Endodermal cell (in vitro differentiated cells): Measurements from ENCODE around the gene HTR6. TPM values are rescaled to one million over a fixed set of nuclear protein-coding genes. Genes with fewer than 3 reads are reported as not detected.

ENCODE experiments used
- DNase-seq: peaks from one replicate; pipeline ENCODE4 v3.0.0-alpha.2; 2017
- H3K27ac ChIP-seq: 2 replicates; pipeline ENCODE4 v1.5.1; 2013; ENCODE audit warnings: mild to moderate bottlenecking, low read depth, low read length, moderate library complexity
- H3K27me3 ChIP-seq: 2 replicates; pipeline ENCODE4 v1.6.1; 2013; ENCODE audit warnings: mild to moderate bottlenecking, low read length, moderate library complexity; ENCODE audit not compliant: insufficient read depth, control insufficient read depth, poor library complexity, severe bottlenecking
- H3K36me3 ChIP-seq: 2 replicates; pipeline ENCODE4 v1.7.0; 2013; ENCODE audit warnings: mild to moderate bottlenecking, low read length, moderate library complexity; ENCODE audit not compliant: control insufficient read depth, insufficient read depth
- H3K4me1 ChIP-seq: one replicate; pipeline ENCODE4 v1.7.0; 2013; ENCODE audit warnings: low read length; ENCODE audit not compliant: control insufficient read depth, insufficient read depth
- H3K4me3 ChIP-seq: 2 replicates; pipeline ENCODE4 v1.5.1; 2013; ENCODE audit warnings: mild to moderate bottlenecking, low read length, moderate library complexity
- H3K9ac ChIP-seq: 2 replicates; pipeline ENCODE4 v1.6.1; 2013; ENCODE audit warnings: mild to moderate bottlenecking, low read length, moderate library complexity; ENCODE audit not compliant: poor library complexity, severe bottlenecking; ENCODE audit errors: extremely low read depth
- H3K9me3 ChIP-seq: 2 replicates; pipeline ENCODE4 v1.6.1; 2013; ENCODE audit warnings: mild to moderate bottlenecking, low read length, moderate library complexity; ENCODE audit not compliant: control insufficient read depth
- H3K27ac Mint-ChIP-seq: 2 replicates; pipeline ENCODE4 v1.8.0; 2020; ENCODE audit warnings: mixed read lengths
- H3K27me3 Mint-ChIP-seq: 2 replicates; pipeline ENCODE4 v1.8.0; 2021; ENCODE audit warnings: mild to moderate bottlenecking, mixed read lengths; ENCODE audit not compliant: insufficient read depth
- H3K36me3 Mint-ChIP-seq: 2 replicates; pipeline ENCODE4 v1.8.0; 2020; ENCODE audit warnings: low read depth, mixed read lengths
- H3K4me1 Mint-ChIP-seq: 2 replicates; pipeline ENCODE4 v1.8.0; 2020; ENCODE audit warnings: mixed read lengths
- H3K4me3 Mint-ChIP-seq: 2 replicates; pipeline ENCODE4 v1.8.0; 2020; ENCODE audit warnings: mild to moderate bottlenecking, moderate library complexity, mixed read lengths
- H3K9me3 Mint-ChIP-seq: 2 replicates; pipeline ENCODE4 v1.8.0; 2020; ENCODE audit warnings: mild to moderate bottlenecking, mixed read lengths
- WGBS, 2 experiments: methylation state at CpG; one replicate each; pipeline versions ENCODE4 v1.1.5 to v1.1.7; 2013; ENCODE audit warnings: missing lambda C conversion rate in 2 of 2, mixed read lengths in 1 of 2; ENCODE audit not compliant: insufficient coverage in 1 of 2, insufficient read length in 1 of 2; 5-methylcytosine and 5-hydroxymethylcytosine counted together
- total RNA-seq, 2 donors: library from RNA; stranded (reverse); fragmentation: NEBNext Ultra II Directional in 1 of 2; extraction: Animal tissue kit (Norgen Biotek cat#: 25700) in 1 of 2; gene quantifications; 2 replicates in 1 of 2; 3 replicates in 1 of 2; pipeline ENCODE4 v1.2.1, GENCODE V29; 2021
- TF ChIP-seq, protein P1 (sequence below): fragments of 200-600 bp; sonication (generic); conservative IDR thresholded peaks from 2 replicates; pipeline ENCODE4 v1.5.0; 2021; ENCODE audit warnings: antibody characterized with exemption, mild to moderate bottlenecking

The HTR6 gene
- total RNA-seq, 2 donors from 2014 or later = 0.31 TPM; not detected in 1

DNA sequence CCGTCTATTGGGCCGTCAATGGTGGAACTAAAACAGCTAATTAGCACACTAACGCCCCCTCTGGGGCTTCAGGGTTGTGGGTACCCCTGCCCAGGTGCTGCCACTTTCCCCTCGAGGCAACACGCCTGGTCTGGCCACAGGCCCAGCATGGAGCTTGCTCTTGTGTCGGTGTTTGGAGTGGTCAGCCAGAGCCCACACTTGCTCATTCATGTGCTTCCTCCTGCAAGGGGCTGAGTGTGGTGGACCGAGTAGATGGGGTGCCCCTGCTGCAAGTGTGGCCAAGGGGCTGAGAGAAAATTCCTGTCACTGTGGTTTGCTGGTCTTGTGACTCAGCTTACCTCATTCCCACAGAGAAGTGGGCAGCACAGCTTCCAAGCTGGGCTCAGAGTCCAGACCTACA, 25.7 kb downstream of the HTR6 start:
- H3K36me3 ChIP-seq = no peaks in the 10 kb centered on the region
- H3K4me1 ChIP-seq = no peaks in the 10 kb centered on the region
- H3K9me3 Mint-ChIP-seq = no peaks in the 10 kb centered on the region
- peaks cover 9% of the 10 kb centered on the region for H3K9me3 ChIP-seq
- no peak overlapping the region for H3K4me3 Mint-ChIP-seq
- H3K4me3 ChIP-seq = no peak overlapping the region
- no peaks in the 10 kb centered on the region for H3K27me3 ChIP-seq
- H3K27ac Mint-ChIP-seq = no peak overlapping the region
- whole genome bisulfite sequencing, 2 experiments = 86 to 88% methylated on average over 6 to 7 of the region's 7 CpGs
- no peaks in the 10 kb centered on the region for H3K36me3 Mint-ChIP-seq
- H3K4me1 Mint-ChIP-seq = no peaks in the 10 kb centered on the region
- TF ChIP-seq, protein P1, sequence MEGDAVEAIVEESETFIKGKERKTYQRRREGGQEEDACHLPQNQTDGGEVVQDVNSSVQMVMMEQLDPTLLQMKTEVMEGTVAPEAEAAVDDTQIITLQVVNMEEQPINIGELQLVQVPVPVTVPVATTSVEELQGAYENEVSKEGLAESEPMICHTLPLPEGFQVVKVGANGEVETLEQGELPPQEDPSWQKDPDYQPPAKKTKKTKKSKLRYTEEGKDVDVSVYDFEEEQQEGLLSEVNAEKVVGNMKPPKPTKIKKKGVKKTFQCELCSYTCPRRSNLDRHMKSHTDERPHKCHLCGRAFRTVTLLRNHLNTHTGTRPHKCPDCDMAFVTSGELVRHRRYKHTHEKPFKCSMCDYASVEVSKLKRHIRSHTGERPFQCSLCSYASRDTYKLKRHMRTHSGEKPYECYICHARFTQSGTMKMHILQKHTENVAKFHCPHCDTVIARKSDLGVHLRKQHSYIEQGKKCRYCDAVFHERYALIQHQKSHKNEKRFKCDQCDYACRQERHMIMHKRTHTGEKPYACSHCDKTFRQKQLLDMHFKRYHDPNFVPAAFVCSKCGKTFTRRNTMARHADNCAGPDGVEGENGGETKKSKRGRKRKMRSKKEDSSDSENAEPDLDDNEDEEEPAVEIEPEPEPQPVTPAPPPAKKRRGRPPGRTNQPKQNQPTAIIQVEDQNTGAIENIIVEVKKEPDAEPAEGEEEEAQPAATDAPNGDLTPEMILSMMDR = peak; percentile 14
- no peak for DNase-seq
- no peaks in the 10 kb centered on the region for H3K27me3 Mint-ChIP-seq
- no peak overlapping the region for H3K9ac ChIP-seq
- H3K27ac ChIP-seq = no peak overlapping the region

- Mint-ChIP-seq H3K27ac (no peak overlapping the region), H3K27me3 (peaks cover 2% of the 10 kb centered on the region)
- WGBS, 2 experiments = 88 to 94% methylated on average over 7 to 14 of the region's 14 CpGs
These were observed 29.6 kb downstream of the HTR6 start for GRCh38 chr1:19694298-19694697.

DNA sequence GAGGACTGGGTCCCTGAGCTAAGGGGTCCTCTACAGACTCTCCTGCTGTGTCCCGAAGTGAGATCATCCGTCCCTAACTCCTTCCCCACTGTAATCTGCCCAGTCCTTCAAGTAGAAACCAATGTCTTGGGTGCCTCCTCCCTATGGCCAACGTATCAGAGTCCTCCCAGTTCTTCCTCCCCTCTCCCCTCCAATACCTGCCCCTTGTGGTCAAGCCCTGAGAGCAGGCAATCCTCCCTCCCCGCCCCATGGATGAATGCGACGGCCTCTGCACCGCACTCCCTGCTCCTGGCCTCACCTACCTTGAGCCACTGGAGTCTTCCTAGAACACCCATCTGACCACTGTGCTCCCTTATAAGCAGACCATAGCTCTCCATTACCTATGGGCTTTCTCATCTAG, 31.1 kb downstream of the HTR6 start:
- no peak for DNase-seq
- Histone ChIP-seq H3K9me3 (no peaks in the 10 kb centered on the region), H3K36me3 (no peaks in the 10 kb centered on the region), H3K4me1 (no peaks in the 10 kb centered on the region), H3K4me3 (no peak overlapping the region), H3K27me3 (no peaks in the 10 kb centered on the region), H3K9ac (no peak overlapping the region), H3K27ac (no peak overlapping the region)
- H3K27ac Mint-ChIP-seq = peak overlapping the region; percentile 10
- no peaks in the 10 kb centered on the region for H3K9me3 Mint-ChIP-seq
- 89 to 90% methylated on average over 3 to 7 of the region's 7 CpGs for WGBS, 2 experiments
- peaks cover 4% of the 10 kb centered on the region for H3K4me1 Mint-ChIP-seq
- no peak overlapping the region for H3K4me3 Mint-ChIP-seq
- H3K27me3 Mint-ChIP-seq = peaks cover 2% of the 10 kb centered on the region
- H3K36me3 Mint-ChIP-seq = no peaks in the 10 kb centered on the region
- TF ChIP-seq, protein P1 = no peak

More at GRCh38 chr1:19694298-19694697, 29.6 kb downstream of the HTR6 start:
- Mint-ChIP-seq H3K9me3 (no peaks in the 10 kb centered on the region), H3K4me3 (no peak overlapping the region), H3K4me1 (no peaks in the 10 kb centered on the region), H3K36me3 (no peaks in the 10 kb centered on the region)
- Histone ChIP-seq H3K27me3 (no peaks in the 10 kb centered on the region), H3K4me3 (no peak overlapping the region), H3K27ac (no peak overlapping the region), H3K9me3 (peaks cover 8% of the 10 kb centered on the region), H3K9ac (no peak overlapping the region), H3K4me1 (no peaks in the 10 kb centered on the region), H3K36me3 (no peaks in the 10 kb centered on the region)
- TF ChIP-seq, protein P1 = no peak
- no peak for DNase-seq
